PC-9 (cell line): ENCODE data around the gene GHRH. TPM values are rescaled to one million over a fixed set of nuclear protein-coding genes. Genes with fewer than 3 reads are reported as not detected.

ENCODE experiments used
- BruUV-seq: library from RNA; stranded (reverse); fragments of 400-500 nt; replicated peaks from 2 replicates; lab custom pipeline; 2021; lab: Mats Ljungman, UMichigan
- CTCF ChIA-PET: fragments of 300-600 bp; sonication (Branson Sonifier 250); formaldehyde crosslinking; loops from one replicate; lab custom pipeline; 2022; ENCODE audit warnings: antibody characterized with exemption; lab: Charles Lee
- POLR2A ChIA-PET: fragments of 300-600 bp; sonication (Branson Sonifier 250); formaldehyde crosslinking; loops from one replicate; lab custom pipeline; 2022; ENCODE audit warnings: antibody characterized with exemption; ENCODE audit not compliant: unreplicated experiment; lab: Charles Lee
- DNase-seq, 2 experiments: peaks; one replicate each; pipeline versions ENCODE4 v3.0.0 to v3.0.0-alpha.2; 2015 to 2022; ENCODE audit warnings: mixed read lengths in 1 of 2
- H2AFZ ChIP-seq: fragments of 200-600 bp; sonication (generic); 2 replicates; pipeline ENCODE4 v1.8.1; 2017; ENCODE audit warnings: antibody characterized with exemption
- H3F3A ChIP-seq: fragments of 200-600 bp; sonication (generic); 2 replicates; pipeline ENCODE4 v1.8.1; 2017; ENCODE audit warnings: antibody characterized with exemption, mild to moderate bottlenecking, low read depth; ENCODE audit not compliant: insufficient read depth
- H3K27ac ChIP-seq: fragments of 200-600 bp; sonication (generic); 2 replicates; pipeline ENCODE4 v1.6.1; 2016; ENCODE audit warnings: mixed run types
- H3K27me3 ChIP-seq: fragments of 200-600 bp; sonication (generic); 2 replicates; pipeline ENCODE4 v1.6.1; 2016; ENCODE audit warnings: low read depth, mixed run types; ENCODE audit not compliant: insufficient read depth
- H3K36me3 ChIP-seq: fragments of 200-600 bp; sonication (generic); 2 replicates; pipeline ENCODE4 v1.6.1; 2016; ENCODE audit warnings: low read depth, mixed run types
- H3K4me1 ChIP-seq: fragments of 200-600 bp; sonication (generic); replicated peaks from 2 replicates; pipeline ENCODE4 v1.6.1; 2016; ENCODE audit warnings: mixed run types; ENCODE audit not compliant: insufficient read depth
- H3K4me2 ChIP-seq: fragments of 200-600 bp; sonication (generic); 2 replicates; pipeline ENCODE4 v1.6.1; 2017; ENCODE audit warnings: mixed run types
- H3K4me3 ChIP-seq: fragments of 200-600 bp; sonication (generic); 2 replicates; pipeline ENCODE4 v1.6.1; 2016; ENCODE audit warnings: mixed run types
- H3K79me2 ChIP-seq: fragments of 200-600 bp; sonication (generic); 2 replicates; pipeline ENCODE4 v1.6.1; 2017; ENCODE audit warnings: low read depth, mixed run types
- H3K9me2 ChIP-seq: fragments of 200-600 bp; sonication (generic); 2 replicates; pipeline ENCODE4 v1.8.1; 2017; ENCODE audit warnings: mild to moderate bottlenecking; ENCODE audit not compliant: insufficient read depth
- H3K9me3 ChIP-seq: fragments of 200-600 bp; sonication (generic); 2 replicates; pipeline ENCODE4 v1.8.1; 2016; ENCODE audit warnings: low read depth; ENCODE audit not compliant: insufficient read depth
- H4K20me1 ChIP-seq: fragments of 200-600 bp; sonication (generic); 2 replicates; pipeline ENCODE4 v1.8.1; 2017; ENCODE audit not compliant: insufficient read depth
- EZH2 ChIP-seq: fragments of 200-600 bp; sonication (generic); IDR thresholded peaks from 2 replicates; pipeline ENCODE4 v1.8.0; 2017; ENCODE audit warnings: antibody characterized with exemption, low read depth
- intact Hi-C: fragments of 100-400 bp; cut with micrococcal nuclease; formaldehyde crosslinking; loops from one replicate; pipeline ENCODE4 v1.10.0; 2022; ENCODE audit not compliant: unreplicated experiment
- total RNA-seq: library from RNA; stranded (reverse); gene quantifications from 2 replicates; pipeline ENCODE4 v1.2.3, GENCODE V29; 2021
- TF ChIP-seq, protein P1 (sequence below): fragments of 200-600 bp; sonication (generic); conservative IDR thresholded peaks from 2 replicates; pipeline ENCODE4 v1.6.1; 2017; ENCODE audit warnings: mixed run types, antibody characterized with exemption, mild to moderate bottlenecking, moderate library complexity

GHRH gene
- total RNA-seq, 1 experiment from 2014 or later = not detected

DNA sequence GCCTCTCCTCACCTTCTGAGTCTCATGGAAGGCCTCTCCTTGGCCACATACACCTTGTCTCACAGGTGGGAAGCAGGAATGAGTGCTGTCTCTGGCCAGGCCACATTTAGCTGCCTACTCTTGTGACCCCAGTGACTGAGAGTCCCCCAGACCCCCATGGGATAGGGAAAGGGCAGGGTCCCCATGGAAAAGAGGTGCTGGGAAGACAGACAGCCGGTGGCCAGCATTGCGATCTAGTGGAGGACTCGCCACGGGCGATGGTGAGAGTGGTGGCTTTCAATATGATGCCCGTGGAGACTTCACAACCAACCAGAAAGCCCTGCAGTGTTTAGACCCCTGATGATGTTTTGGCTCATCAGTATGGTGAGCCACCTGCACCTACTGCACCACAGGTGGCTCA lies 47.7 kb upstream of the GHRH start:
- no peaks in the 10 kb centered on the region for H3K36me3 ChIP-seq
- ChIA-PET CTCF (no interaction called here), POLR2A (no interaction called here)
- H3K4me1 ChIP-seq = no peaks in the 10 kb centered on the region
- H2AFZ ChIP-seq = no peak overlapping the region
- H4K20me1 ChIP-seq = no peaks in the 10 kb centered on the region; the same call in 1 of the 2 replicates
- H3F3A ChIP-seq = no peaks in the 10 kb centered on the region
- no peaks in the 10 kb centered on the region for H3K9me2 ChIP-seq
- H3K4me2 ChIP-seq = no peak overlapping the region
- no peak overlapping the region for H3K4me3 ChIP-seq
- no peaks in the 10 kb centered on the region for H3K27me3 ChIP-seq
- no peaks in the 10 kb centered on the region for H3K9me3 ChIP-seq
- no peak for DNase-seq
- H3K27ac ChIP-seq = no peak overlapping the region
- no TSS peak for BruUV-seq
- no peaks in the 10 kb centered on the region for H3K79me2 ChIP-seq
- no peak for TF ChIP-seq EZH2
- TF ChIP-seq, protein P1, sequence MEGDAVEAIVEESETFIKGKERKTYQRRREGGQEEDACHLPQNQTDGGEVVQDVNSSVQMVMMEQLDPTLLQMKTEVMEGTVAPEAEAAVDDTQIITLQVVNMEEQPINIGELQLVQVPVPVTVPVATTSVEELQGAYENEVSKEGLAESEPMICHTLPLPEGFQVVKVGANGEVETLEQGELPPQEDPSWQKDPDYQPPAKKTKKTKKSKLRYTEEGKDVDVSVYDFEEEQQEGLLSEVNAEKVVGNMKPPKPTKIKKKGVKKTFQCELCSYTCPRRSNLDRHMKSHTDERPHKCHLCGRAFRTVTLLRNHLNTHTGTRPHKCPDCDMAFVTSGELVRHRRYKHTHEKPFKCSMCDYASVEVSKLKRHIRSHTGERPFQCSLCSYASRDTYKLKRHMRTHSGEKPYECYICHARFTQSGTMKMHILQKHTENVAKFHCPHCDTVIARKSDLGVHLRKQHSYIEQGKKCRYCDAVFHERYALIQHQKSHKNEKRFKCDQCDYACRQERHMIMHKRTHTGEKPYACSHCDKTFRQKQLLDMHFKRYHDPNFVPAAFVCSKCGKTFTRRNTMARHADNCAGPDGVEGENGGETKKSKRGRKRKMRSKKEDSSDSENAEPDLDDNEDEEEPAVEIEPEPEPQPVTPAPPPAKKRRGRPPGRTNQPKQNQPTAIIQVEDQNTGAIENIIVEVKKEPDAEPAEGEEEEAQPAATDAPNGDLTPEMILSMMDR = no peak
- intact Hi-C loops = no loop called here

DNA sequence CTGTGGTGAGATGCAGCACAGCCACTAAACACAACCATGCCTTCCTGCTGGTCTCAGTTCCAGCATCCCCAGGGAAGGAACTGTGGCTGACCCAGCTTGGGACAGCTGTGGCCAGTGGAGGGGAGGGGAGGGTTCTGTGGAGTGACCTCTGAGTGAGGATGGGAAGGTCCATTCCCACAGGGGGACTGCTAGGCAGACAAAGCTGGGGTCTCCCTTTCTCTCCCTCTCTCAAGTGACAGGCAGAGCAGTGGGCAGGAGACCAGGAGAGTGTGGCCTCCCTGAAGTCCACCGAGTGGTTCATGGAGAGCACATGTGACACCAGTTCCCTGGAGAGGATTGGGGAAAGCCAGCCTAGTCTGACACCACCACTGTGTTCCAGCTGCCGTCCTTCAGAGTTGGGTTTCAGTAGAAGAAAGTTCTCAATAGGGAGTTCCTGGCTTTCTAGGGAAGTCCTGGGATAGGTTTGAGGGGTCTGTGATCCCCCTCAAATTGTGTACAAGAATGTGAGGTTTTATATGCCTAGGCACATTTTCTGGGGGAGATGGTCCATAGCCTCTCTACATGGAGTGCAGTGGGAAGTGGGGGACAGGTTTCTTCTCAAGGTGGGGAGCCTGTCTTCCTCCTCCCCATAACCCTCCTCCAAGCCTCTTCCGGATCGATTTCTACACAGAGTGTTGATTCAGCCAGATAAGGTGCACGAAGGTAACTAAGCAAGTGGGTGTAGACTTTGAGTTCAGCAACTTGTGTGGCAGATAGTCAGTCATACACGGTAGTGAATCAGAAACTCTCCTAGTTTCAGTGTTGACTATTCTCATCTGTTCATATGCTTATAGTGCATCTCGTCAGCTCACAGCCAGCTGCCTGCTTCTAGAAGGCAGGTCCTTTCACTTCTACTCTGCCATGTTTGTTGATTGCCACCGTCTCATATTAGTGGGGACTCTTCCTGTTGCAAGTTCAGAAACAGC lies 46.8 kb upstream of the GHRH start:
- Histone ChIP-seq H4K20me1 (no peaks in the 10 kb centered on the region; the same call in 1 of the 2 replicates), H3K79me2 (no peaks in the 10 kb centered on the region), H3K9me3 (no peaks in the 10 kb centered on the region), H3K4me1 (no peaks in the 10 kb centered on the region), H3K4me2 (no peak overlapping the region), H2AFZ (no peak overlapping the region), H3K27ac (no peak overlapping the region), H3F3A (no peaks in the 10 kb centered on the region), H3K9me2 (no peaks in the 10 kb centered on the region), H3K36me3 (no peaks in the 10 kb centered on the region), H3K4me3 (no peak overlapping the region), H3K27me3 (no peaks in the 10 kb centered on the region)
- BruUV-seq = no TSS peak
- TF ChIP-seq EZH2 = no peak
- TF ChIP-seq, protein P1 = no peak
- POLR2A ChIA-PET = no interaction called here
- CTCF ChIA-PET = no interaction called here
- DNase-seq = no peak
- intact Hi-C loops = no loop called here

DNA sequence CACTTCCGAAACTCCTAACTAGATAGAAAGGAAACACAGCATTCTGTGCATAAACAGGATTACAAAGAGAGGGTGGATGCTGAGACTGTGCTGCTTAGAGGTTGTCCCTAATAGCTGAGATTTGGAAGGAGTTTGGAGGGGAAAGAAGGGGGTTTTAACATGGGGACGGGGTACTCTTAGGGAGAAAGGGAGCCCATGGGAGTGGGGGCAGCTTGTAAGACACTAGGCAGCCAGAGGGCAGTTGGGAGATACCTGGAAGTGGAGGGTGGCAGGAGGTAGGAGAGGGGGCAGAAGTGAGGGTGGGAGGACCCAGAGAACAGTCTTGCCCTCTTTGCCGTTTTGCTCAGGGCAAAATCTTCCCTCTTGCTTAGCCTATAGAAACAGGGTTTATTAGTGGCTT lies 44.2 kb upstream of the GHRH start:
- Histone ChIP-seq H2AFZ (no peak overlapping the region), H3K27ac (no peak overlapping the region), H3K4me1 (no peaks in the 10 kb centered on the region), H3K4me2 (no peak overlapping the region), H3K27me3 (no peaks in the 10 kb centered on the region), H3K9me3 (no peaks in the 10 kb centered on the region), H3K36me3 (peaks cover 12% of the 10 kb centered on the region), H3K4me3 (no peak overlapping the region), H3K9me2 (no peaks in the 10 kb centered on the region), H4K20me1 (no peaks in the 10 kb centered on the region), H3F3A (no peaks in the 10 kb centered on the region), H3K79me2 (no peaks in the 10 kb centered on the region)
- DNase-seq = no peak
- ChIA-PET CTCF (interaction anchor here (0.7 kb wide), 1 partner anchor 824 kb away, joined by 3 read pairs; no protein-coding TSS in a partner anchor), POLR2A (no interaction called here)
- no TSS peak for BruUV-seq
- intact Hi-C loops = no loop called here
- TF ChIP-seq, protein P1 = no peak
